Esophagus muscularis mucosa (tissue), 4 donors: ENCODE measurements around the gene HOMER2.

Experiments
- EP300 ChIP-seq: sonication (generic); formaldehyde crosslinking; IDR thresholded peaks from one replicate; pipeline ENCODE4 v1.6.1; 2017; ENCODE audit warnings: antibody characterized with exemption
- POLR2A ChIP-seq: fragments of 450-650 bp; IDR thresholded peaks from one replicate; pipeline ENCODE4 v1.6.1; 2017; ENCODE audit warnings: antibody characterized with exemption, moderate library complexity, mild to moderate bottlenecking, low read depth
- POLR2AphosphoS5 ChIP-seq, 2 donors: sonication (generic); formaldehyde crosslinking; IDR thresholded peaks; one replicate each; pipeline ENCODE4 v1.6.1; 2017; ENCODE audit warnings: antibody characterized with exemption in 2 of 2
- TF ChIP-seq, protein P1 (sequence below), 3 experiments: fragments of 200-600 bp in 2 of 3; fragments of 450-650 bp in 1 of 3; sonication (generic) in 2 of 3; IDR thresholded peaks; one replicate each; pipeline ENCODE4 v1.5.1; 2017 to 2019; ENCODE audit warnings: antibody characterized with exemption in 3 of 3, mild to moderate bottlenecking in 2 of 3, moderate library complexity in 1 of 3

DNA sequence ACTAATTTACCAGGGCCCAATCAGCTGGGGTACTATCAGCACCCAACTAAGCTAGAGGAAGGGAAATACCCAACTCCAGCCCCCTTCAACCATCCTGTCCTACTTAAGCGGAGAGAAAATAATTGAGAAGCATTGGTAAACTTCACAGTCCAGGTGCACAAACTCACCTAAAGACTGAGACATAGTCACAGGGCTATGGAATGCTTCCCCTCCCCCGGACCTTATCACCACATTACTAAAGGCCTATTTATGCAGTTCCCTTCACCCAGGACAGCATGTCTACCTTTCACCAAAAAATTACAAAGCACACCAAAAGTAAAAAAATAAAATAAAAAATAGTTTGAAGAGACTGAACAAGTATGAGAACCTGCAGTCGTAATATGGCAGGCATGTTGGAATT, 47.9 kb downstream of the HOMER2 start:
- TF ChIP-seq, protein P1, sequence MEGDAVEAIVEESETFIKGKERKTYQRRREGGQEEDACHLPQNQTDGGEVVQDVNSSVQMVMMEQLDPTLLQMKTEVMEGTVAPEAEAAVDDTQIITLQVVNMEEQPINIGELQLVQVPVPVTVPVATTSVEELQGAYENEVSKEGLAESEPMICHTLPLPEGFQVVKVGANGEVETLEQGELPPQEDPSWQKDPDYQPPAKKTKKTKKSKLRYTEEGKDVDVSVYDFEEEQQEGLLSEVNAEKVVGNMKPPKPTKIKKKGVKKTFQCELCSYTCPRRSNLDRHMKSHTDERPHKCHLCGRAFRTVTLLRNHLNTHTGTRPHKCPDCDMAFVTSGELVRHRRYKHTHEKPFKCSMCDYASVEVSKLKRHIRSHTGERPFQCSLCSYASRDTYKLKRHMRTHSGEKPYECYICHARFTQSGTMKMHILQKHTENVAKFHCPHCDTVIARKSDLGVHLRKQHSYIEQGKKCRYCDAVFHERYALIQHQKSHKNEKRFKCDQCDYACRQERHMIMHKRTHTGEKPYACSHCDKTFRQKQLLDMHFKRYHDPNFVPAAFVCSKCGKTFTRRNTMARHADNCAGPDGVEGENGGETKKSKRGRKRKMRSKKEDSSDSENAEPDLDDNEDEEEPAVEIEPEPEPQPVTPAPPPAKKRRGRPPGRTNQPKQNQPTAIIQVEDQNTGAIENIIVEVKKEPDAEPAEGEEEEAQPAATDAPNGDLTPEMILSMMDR (IDR thresholded peaks at IDR 0.05) = no peak
- no peak for TF ChIP-seq POLR2AphosphoS5 (IDR thresholded peaks at IDR 0.05)
- no peak for TF ChIP-seq POLR2A
- no peak for TF ChIP-seq EP300
